HUDEP-2 (cell line): ENCODE data around the gene SCN2B.

Source experiments
- DNase-seq, 76 experiments: peaks; one replicate each; lab custom pipeline; 2025; ENCODE audit not compliant: unreplicated experiment in 76 of 76; lab: John Stamatoyannopoulos, UW

The SCN2B gene

DNA sequence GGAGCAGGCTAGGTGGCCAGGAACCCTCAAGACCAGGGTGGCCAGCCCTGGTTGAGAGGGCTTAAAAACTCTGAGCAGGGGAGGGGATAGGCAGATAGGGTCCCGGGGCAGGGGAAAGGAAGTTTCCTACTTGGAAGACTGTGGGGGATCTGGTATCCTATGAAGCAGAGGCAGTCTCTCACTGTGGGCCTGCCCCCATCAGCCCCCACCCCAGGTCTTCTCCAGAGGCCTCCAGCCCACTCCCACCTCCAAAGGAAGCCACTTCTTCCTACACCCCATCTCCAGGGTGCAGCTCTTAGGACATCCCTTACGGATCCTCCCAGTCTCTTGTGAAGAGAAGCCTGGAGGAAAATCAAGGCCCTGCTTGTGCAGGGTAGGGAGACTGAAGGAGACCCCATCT lies 40.1 kb downstream of the SCN2B start:
- DNase-seq = no peak

- DNase-seq = no peak
These were observed 40.7 kb downstream of the SCN2B start for GRCh38 chr11:118135796-118136165.

DNA sequence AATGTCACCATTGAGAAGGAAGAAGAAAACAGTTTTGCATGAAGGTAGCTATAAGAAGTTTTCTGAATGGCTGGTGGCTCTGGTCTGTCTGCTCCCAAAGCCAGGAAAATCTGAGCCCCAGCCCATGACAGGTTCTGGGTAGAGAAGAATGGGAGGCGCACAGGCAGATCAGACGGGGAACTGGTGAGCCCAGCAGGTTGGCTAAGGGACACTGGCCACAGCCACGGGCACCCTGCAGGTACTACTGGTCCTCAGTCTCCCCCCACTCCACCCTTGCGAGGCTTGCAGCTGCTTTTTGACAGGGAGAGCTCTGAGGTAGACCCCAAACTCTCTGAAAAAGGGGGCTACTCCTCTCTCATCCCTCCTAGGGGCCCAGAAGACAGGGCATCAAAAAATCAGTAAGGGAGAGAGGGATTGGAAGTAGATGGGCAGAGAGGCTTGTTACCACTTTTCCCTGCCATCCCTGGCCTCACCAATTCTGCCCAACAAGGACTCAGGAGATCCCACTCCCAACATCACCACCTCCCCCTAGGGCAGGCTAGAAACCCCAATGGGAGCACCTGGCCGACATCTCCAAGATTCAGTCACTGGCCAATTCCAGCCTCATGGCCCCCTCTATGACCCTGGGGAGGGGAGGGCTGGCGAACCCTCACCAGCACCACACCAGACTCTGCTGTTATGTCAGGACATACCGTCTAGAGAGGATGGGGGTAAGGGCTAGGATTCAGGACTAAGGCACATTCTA lies 41.2 kb downstream of the SCN2B start:
- DNase-seq = no peak

- no peak for DNase-seq
These were observed 42.6 kb downstream of the SCN2B start for GRCh38 chr11:118133816-118134215.

GRCh38 chr11:118132385-118133151 lies 43.9 kb downstream of the SCN2B start:
- DNase-seq = no peak

DNA sequence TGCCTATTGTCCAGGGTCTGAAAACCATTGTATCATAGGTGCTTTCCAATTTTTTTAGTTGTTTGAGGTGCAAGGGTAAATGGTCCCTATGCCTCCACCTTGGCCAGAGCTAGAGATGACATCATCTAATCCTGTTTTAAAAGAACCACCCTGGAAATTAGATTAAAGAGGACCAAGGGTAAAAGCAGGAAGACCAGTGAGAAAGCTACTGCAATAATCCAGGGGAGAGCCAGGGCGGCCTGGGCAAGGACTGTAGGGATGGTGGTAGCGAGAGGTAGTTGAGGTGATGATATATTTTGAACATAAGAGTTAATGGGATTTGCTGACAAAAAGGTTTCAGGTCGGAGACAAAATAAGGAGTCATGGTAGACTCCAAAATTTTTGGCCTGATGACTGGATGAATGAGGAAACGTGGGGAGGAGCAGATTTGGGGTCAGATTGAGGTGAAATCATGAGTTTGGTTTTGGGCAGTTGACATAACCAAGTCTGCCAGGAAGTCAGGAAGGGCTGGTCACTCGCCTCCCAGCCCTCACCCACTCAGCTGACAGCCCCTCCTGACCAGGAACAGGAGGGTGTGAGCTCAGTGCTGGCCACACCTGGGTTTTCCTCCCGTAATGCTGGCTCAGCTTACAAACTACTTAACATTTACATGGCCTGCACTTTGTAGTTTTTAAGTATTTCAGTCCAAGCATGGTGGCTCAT lies 46.8 kb downstream of the SCN2B start:
- DNase-seq = no peak

DNA sequence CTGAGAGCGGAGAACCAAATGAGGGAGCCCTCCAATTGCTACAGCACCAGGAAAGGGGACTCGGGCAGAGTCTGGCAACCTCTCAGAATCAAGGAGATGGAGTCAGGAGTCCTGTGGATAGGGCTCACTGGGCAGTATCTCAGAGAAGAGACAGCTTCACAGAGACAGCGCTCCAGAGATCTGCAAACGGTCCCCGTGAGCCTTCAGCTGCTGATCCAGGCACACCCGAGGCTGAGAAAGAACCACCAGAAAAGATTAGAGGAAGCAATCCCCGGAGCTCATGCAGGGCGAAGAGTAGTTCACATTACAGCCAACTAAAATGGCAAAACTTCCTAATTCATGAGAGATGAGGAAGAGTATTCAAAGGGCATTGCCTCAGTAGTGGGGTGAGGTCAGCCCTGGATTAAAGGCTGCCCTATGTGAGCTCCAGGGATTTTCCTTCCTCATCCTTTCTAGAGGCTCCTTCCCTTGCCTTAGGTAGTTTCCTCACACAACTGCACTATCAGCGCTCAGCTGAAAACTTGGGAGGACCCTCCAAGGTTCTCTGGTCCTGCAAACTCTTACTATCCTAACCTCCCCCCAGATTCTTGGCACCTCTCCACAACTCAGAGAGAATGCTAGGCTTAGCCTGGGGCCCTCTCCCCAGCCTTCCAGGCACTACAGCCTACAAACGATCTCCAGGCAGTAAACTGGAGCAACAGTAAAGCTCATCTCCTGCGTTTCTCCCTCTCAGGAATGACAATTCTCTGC lies 47.5 kb downstream of the SCN2B start:
- DNase-seq = no peak

DNA sequence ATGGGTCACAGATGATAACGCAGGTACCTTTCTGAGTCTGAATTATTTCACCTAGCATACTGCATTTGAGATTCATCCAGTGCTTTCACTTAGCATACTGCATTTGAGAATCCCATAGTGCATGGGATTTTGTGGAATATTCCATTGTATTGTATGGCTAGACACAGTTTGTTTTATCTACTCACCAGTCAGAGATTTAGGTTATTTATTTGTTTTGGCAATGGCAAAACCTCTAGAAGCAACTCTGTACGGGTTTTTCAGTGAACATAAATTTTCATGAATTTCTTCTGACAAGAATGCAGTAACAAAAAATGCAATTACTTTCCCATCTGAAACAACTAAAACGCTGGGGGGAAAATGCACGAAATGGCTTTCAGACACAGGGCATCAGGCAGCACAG lies 48.1 kb downstream of the SCN2B start:
- no peak for DNase-seq

- DNase-seq = no peak
These were observed 50.2 kb downstream of the SCN2B start for GRCh38 chr11:118126082-118126838.

GRCh38 chr11:118124929-118125535 lies 51.4 kb downstream of the SCN2B start:
- no peak for DNase-seq

DNA sequence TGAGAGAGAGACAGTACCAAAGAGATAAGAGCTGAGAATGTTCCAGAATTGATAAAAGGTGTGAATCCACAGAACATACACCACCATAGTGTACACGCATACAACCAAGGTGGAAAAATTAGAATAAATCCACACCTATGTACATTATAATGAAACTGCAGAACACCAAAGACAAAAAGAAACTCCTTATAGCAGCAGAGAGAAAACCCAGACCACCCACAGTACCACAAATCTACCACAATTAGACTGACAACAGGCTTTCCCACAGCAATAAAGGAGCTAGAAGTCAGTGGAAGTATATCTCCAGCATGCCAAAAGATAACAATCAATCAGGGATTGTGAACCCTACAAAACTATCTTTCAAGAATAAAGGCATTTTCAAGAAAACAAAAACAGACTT lies 55.6 kb downstream of the SCN2B start:
- no peak for DNase-seq

DNA sequence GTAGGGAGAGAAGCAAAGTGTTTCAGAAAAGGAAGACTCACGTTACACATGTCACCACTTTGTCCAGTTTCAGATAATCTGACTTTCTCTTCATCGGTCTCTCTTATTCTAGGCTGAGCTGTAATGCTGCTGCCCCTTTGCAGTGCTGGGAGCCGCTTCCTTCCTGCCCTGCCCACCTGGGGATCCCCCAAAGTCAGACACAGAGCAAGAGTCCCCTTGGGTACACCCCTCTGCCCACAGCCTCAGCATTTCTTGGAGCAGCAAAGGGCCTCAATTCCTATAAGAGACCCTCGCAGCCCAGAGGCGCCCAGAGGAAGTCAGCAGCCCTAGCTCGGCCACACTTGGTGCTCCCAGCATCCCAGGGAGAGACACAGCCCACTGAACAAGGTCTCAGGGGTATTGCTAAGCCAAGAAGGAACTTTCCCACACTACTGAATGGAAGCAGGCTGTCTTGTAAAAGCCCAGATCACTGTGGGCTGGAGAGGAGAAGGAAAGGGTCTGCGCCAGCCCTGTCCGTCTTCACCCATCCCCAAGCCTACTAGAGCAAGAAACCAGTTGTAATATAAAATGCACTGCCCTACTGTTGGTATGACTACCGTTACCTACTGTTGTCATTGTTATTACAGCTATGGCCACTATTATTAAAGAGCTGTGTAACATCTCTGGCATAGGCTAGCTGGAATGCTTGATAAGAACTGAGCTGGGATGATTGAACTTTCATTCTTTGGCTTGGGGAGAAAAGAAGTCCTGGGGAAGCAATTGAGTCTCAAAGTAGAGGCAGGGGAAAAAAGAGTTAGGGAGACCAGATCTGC lies 58.4 kb downstream of the SCN2B start:
- DNase-seq = no peak

- DNase-seq = no peak
These were observed 61.4 kb downstream of the SCN2B start for GRCh38 chr11:118115048-118115447.

GRCh38 chr11:118114266-118114665 lies 62.2 kb downstream of the SCN2B start:
- DNase-seq = no peak

DNA sequence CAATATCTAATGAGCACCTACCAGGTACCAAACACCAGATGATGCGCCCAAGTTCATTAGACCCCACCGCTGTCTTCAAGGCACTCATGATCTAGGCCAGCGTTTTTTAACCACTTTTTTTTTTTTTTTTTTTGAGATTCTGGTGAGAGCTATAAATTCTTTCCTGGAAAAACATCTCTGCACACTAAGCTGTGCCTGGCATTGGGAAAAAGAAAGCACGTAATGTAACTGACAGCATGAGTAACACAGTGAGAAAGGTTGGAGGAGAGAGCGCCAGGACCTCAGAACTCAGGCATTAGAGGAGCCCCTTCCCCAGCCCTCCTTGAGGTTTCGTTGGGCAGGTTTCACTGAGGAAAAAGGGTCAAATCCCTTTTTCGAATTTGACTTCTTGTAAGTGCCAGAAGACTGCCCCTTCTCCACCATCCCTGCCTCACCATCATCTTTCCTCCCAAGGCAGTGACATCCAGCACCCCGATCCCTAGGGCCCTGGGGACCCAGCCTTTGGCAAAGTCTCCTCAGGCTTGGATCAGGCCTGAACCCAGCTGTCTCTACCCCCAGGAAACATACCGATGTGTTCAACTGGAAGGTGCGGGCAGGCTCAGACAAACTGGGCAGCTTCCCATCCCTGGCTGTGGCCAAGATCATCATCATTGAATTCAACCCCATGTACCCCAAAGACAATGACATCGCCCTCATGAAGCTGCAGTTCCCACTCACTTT lies 63.6 kb downstream of the SCN2B start:
- no peak for DNase-seq
